ENCODE measurements around the gene SMAD3.

DNA sequence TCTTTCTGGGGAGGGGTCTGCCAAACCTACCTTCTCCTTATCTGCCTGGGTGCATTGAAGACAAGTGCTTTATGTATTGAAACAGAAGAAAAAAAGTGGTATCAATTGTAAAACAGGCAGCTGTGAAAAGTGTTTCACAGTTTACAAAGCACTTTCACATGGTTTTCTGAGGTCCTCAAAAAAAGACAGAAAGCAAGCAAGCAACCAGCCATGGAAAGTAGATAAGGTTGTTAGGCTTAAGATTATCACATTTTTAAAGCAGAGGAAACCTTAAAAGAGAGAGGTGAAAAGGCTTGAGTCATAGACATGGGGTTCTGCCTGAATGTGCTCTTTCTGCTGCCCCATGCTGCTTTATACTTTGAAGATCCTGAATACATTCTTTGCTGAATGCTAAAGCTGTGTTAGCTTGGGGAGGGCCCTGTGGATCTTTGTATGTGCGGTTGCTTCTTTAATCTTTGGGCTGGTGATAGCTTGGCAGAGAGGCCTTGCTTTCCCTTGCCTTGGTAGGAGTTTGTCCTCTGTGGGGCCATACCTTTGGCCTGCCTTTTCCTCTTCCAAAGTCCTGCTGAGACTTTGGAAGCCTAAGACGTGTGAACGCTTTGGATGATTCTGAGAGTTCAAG, 2.6 kb downstream of the SMAD3 start:
- TF ChIP-seq, protein P1, sequence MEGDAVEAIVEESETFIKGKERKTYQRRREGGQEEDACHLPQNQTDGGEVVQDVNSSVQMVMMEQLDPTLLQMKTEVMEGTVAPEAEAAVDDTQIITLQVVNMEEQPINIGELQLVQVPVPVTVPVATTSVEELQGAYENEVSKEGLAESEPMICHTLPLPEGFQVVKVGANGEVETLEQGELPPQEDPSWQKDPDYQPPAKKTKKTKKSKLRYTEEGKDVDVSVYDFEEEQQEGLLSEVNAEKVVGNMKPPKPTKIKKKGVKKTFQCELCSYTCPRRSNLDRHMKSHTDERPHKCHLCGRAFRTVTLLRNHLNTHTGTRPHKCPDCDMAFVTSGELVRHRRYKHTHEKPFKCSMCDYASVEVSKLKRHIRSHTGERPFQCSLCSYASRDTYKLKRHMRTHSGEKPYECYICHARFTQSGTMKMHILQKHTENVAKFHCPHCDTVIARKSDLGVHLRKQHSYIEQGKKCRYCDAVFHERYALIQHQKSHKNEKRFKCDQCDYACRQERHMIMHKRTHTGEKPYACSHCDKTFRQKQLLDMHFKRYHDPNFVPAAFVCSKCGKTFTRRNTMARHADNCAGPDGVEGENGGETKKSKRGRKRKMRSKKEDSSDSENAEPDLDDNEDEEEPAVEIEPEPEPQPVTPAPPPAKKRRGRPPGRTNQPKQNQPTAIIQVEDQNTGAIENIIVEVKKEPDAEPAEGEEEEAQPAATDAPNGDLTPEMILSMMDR (conservative IDR thresholded peaks at IDR 0.05), result no peak
- TF ChIP-seq ZFX (IDR thresholded peaks at IDR 0.05), result no peak

Measured in C4-2B (cell line).